Epithelial cell of proximal tubule (primary cell): ENCODE measurements around the gene LTN1. TPM values are rescaled to one million over a fixed set of nuclear protein-coding genes. Genes with fewer than 3 reads are reported as not detected.
A peak's percentile ranks its signal among the peaks of the same experiment; 100 is the strongest.

Experiments
- DNase-seq: peaks from one replicate; pipeline ENCODE4 v3.0.0-alpha.2; 2011; ENCODE audit warnings: low read depth
- H3K4me3 ChIP-seq: 2 replicates; pipeline ENCODE4 v1.5.1; 2011; ENCODE audit warnings: low read depth, mild to moderate bottlenecking, low read length
- total RNA-seq: library from RNA; depleted of rRNA; stranded (reverse); fragments of >200 nt; gene quantifications from 2 replicates; pipeline ENCODE4 v1.2.3, GENCODE V29; 2015
- TF ChIP-seq, protein P1 (sequence below): conservative IDR thresholded peaks from 2 replicates; pipeline ENCODE4 v1.5.1; 2012; ENCODE audit warnings: low read depth, mild to moderate bottlenecking, low read length

The LTN1 gene
- total RNA-seq, 1 donor from 2014 or later = 21.4 TPM

DNA sequence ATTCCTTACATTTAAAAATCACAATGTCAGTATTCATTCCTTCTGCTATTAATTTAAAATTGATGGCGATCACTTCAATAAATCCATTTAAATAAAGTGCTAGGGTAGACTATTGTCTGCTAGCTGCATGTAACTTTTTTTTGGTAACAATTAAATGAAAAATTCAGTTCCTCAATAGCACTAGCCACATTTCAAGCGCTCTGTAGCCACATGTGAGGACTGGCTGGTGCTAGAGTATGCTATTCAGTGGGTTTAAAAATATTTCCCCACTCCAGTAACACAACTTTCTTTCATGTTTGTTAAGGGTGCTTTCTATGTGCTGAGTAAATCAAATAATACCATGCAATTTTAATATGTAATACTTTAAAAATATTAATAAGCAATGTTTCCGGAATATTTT is 108.2 kb downstream of the LTN1 start:
- DNase-seq = no peak
- peak overlapping the region; percentile 83 for H3K4me3 ChIP-seq

DNA sequence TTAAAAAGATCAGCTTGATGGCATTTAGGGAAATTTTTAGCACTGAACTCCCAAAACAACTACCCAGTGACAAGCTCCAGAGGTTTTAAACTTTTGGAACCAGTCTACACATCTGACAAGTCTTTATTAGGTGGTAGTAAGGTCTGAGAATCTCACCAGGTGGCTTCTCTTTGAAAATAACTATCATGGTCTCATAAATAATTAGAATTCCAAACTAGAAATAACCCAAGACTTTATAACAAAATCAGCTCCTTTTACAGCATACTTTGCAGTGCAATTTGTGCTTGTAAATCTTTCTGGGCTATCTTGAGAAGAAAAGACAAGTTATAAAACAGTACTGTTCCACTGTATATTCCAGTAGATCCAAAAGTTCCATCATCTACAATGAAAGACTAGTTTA is 108.7 kb downstream of the LTN1 start:
- no peak for DNase-seq
- H3K4me3 ChIP-seq = peak overlapping the region; percentile 83
- TF ChIP-seq, protein P1, sequence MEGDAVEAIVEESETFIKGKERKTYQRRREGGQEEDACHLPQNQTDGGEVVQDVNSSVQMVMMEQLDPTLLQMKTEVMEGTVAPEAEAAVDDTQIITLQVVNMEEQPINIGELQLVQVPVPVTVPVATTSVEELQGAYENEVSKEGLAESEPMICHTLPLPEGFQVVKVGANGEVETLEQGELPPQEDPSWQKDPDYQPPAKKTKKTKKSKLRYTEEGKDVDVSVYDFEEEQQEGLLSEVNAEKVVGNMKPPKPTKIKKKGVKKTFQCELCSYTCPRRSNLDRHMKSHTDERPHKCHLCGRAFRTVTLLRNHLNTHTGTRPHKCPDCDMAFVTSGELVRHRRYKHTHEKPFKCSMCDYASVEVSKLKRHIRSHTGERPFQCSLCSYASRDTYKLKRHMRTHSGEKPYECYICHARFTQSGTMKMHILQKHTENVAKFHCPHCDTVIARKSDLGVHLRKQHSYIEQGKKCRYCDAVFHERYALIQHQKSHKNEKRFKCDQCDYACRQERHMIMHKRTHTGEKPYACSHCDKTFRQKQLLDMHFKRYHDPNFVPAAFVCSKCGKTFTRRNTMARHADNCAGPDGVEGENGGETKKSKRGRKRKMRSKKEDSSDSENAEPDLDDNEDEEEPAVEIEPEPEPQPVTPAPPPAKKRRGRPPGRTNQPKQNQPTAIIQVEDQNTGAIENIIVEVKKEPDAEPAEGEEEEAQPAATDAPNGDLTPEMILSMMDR = no peak

More for the DNA sequence above, 108.2 kb downstream of the LTN1 start:
- TF ChIP-seq, protein P1 = no peak

DNA sequence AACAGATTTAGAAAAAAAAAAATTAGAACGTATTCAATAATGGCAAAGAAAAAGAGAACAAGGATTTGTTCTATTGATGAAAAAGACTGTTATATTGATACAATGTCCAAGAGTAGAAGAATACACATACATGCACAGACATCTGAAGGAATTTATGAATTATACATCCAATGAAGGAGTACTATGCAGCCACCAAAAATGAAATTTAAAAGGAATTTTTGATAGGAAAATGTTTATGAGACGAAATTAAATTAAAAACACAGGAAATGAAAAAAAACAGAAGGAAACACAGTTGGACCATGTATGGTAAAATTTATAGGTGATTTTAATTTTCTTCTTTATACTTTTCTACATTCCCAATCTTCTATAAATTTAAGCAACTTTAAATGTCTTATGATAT is 110.3 kb downstream of the LTN1 start:
- no peak overlapping the region for H3K4me3 ChIP-seq
- TF ChIP-seq, protein P1 = no peak
- DNase-seq = no peak

Other genes with a start within 250 kb of the LTN1 start
- 4.4 and 9.8 TPM in 2 replicates for gene RWDD2B, start 26.5 kb upstream of the LTN1 start, total RNA-seq
- 20.7 and 30.5 TPM in 2 replicates for gene USP16, start 31.8 kb upstream of the LTN1 start, total RNA-seq
- gene CCT8, start 80.8 kb upstream of the LTN1 start, total RNA-seq = 282 and 394 TPM in 2 replicates
- 0.92 and 4.6 TPM in 2 replicates for gene MAP3K7CL, start 137.8 kb upstream of the LTN1 start, total RNA-seq